SK-N-SH (cell line): ENCODE results near the gene GART. TPM values are rescaled to one million over a fixed set of nuclear protein-coding genes. Genes with fewer than 3 reads are reported as not detected.

Source experiments
- CTCF ChIA-PET: fragments of 300-600, 350-600 bp; formaldehyde crosslinking; extraction: SDS; loops from one replicate; lab custom pipeline; 2021; lab: Yijun Ruan, JAX
- POLR2A ChIA-PET: fragments of 350-600 bp; sonication (Branson Sonifier 250); formaldehyde crosslinking; extraction: SDS; loops from one replicate; lab custom pipeline; 2020; ENCODE audit warnings: antibody characterized with exemption, inconsistent platforms; lab: Yijun Ruan, JAX
- DNase-seq: peaks from one replicate; pipeline ENCODE4 v3.0.0; 2012
- H2AFZ ChIP-seq: fragments of 200-600 bp; sonication (generic); 2 replicates; pipeline ENCODE4 v1.8.1; 2016; ENCODE audit warnings: antibody characterized with exemption, mild to moderate bottlenecking, low read depth
- H3F3A ChIP-seq: fragments of 200-600 bp; sonication (generic); replicated peaks from 2 replicates; pipeline ENCODE3; 2016; ENCODE audit warnings: antibody characterized with exemption, mild to moderate bottlenecking; ENCODE audit not compliant: insufficient read depth
- H3K27ac ChIP-seq, 2 experiments: fragments of 200-500 bp in 1 of 2; fragments of 200-600 bp in 1 of 2; sonication (Bioruptor generic) in 1 of 2; sonication (generic), shearing (Covaris generic) in 1 of 2; 2 replicates each; pipeline versions ENCODE4 v1.5.1 to v1.6.1; 2014 to 2016; ENCODE audit warnings: low read depth in 2 of 2, inconsistent platforms in 1 of 2, low read length in 1 of 2, mild to moderate bottlenecking in 1 of 2, mixed read lengths in 1 of 2
- H3K27me3 ChIP-seq: fragments of 200-600 bp; sonication (generic), shearing (Covaris generic); 2 replicates; pipeline ENCODE4 v1.6.1; 2016; ENCODE audit warnings: mixed run types; ENCODE audit not compliant: insufficient read depth
- H3K36me3 ChIP-seq, 2 experiments: fragments of 200-500 bp in 1 of 2; fragments of 200-600 bp in 1 of 2; sonication (Bioruptor generic) in 1 of 2; sonication (generic) in 1 of 2; replicated peaks in 1 of 2; 2 replicates each; pipeline versions ENCODE3 to v1.5.1; 2014 to 2016; ENCODE audit warnings: low read length in 1 of 2, mild to moderate bottlenecking in 1 of 2; ENCODE audit not compliant: insufficient read depth in 2 of 2, control insufficient read depth in 1 of 2
- H3K4me1 ChIP-seq, 2 experiments: fragments of 200-500 bp in 1 of 2; fragments of 200-600 bp in 1 of 2; sonication (Bioruptor generic) in 1 of 2; sonication (generic), shearing (Covaris generic) in 1 of 2; 2 replicates each; pipeline versions ENCODE4 v1.5.1 to v1.6.1; 2014 to 2016; ENCODE audit warnings: low read depth in 1 of 2, low read length in 1 of 2, mixed run types in 1 of 2; ENCODE audit not compliant: insufficient read depth in 2 of 2, control insufficient read depth in 1 of 2
- H3K4me2 ChIP-seq: fragments of 200-600 bp; sonication (generic), shearing (Covaris generic); 2 replicates; pipeline ENCODE4 v1.6.1; 2017; ENCODE audit warnings: mixed run types
- H3K4me3 ChIP-seq, 2 experiments: fragments of 200-500 bp in 1 of 2; fragments of 200-600 bp in 1 of 2; sonication (Bioruptor generic) in 1 of 2; sonication (generic), shearing (Covaris generic) in 1 of 2; 2 replicates each; pipeline versions ENCODE4 v1.5.1 to v1.8.1; 2014 to 2016; ENCODE audit warnings: low read depth in 2 of 2, inconsistent platforms in 1 of 2, low read length in 1 of 2, mild to moderate bottlenecking in 1 of 2, mixed read lengths in 1 of 2, moderate library complexity in 1 of 2
- H3K79me2 ChIP-seq: fragments of 200-600 bp; sonication (generic); 2 replicates; pipeline ENCODE4 v1.8.1; 2017; ENCODE audit warnings: mild to moderate bottlenecking; ENCODE audit not compliant: insufficient read depth
- H3K9ac ChIP-seq: fragments of 200-600 bp; sonication (generic); 2 replicates; pipeline ENCODE4 v1.6.1; 2017; ENCODE audit warnings: mixed run types
- H3K9me2 ChIP-seq: fragments of 200-600 bp; sonication (generic); 2 replicates; pipeline ENCODE4 v1.6.1; 2017; ENCODE audit warnings: mixed run types
- H3K9me3 ChIP-seq: fragments of 200-600 bp; sonication (generic); 2 replicates; pipeline ENCODE4 v1.6.1; 2017; ENCODE audit warnings: mixed run types, mild to moderate bottlenecking, moderate library complexity
- H4K20me1 ChIP-seq: fragments of 200-600 bp; sonication (generic); 2 replicates; pipeline ENCODE4 v1.6.1; 2017; ENCODE audit warnings: mild to moderate bottlenecking, mixed run types; ENCODE audit not compliant: insufficient read depth
- FOSL2 ChIP-seq: IDR thresholded peaks from 2 replicates; pipeline ENCODE4 v1.4.0; 2012; ENCODE audit warnings: low read depth, mild to moderate bottlenecking, moderate library complexity, borderline replicate concordance
- FOXM1 ChIP-seq: IDR thresholded peaks from 2 replicates; pipeline ENCODE4 v1.4.0; 2012; ENCODE audit warnings: low read depth, mild to moderate bottlenecking
- MAX ChIP-seq: IDR thresholded peaks from 2 replicates; pipeline ENCODE4 v1.4.0; 2012; ENCODE audit warnings: low read depth
- MXI1 ChIP-seq: IDR thresholded peaks from 2 replicates; pipeline ENCODE4 v1.6.1; 2012; ENCODE audit warnings: mild to moderate bottlenecking, low read depth, low read length, improper control_type of control experiment
- NFIC ChIP-seq: IDR thresholded peaks from 2 replicates; pipeline ENCODE4 v1.4.0; 2012; ENCODE audit warnings: borderline replicate concordance
- NRF1 ChIP-seq: IDR thresholded peaks from 2 replicates; pipeline ENCODE4 v1.6.1; 2012; ENCODE audit warnings: low read depth, mild to moderate bottlenecking, low read length
- PBX3 ChIP-seq: IDR thresholded peaks from 2 replicates; pipeline ENCODE4; 2012
- POLR2AphosphoS5 ChIP-seq: IDR thresholded peaks from 2 replicates; pipeline ENCODE4 v1.6.1; 2012; ENCODE audit warnings: low read depth, low read length
- RCOR1 ChIP-seq: fragments of 150-350 bp; IDR thresholded peaks from 2 replicates; pipeline ENCODE4 v1.6.1; 2017; ENCODE audit warnings: antibody characterized with exemption, low read length
- RFX5 ChIP-seq: IDR thresholded peaks from 2 replicates; pipeline ENCODE4 v1.6.1; 2012; ENCODE audit warnings: mild to moderate bottlenecking, improper control_type of control experiment, low read length
- RXRA ChIP-seq: IDR thresholded peaks from 2 replicates; pipeline ENCODE4 v1.4.0; 2012; ENCODE audit warnings: low read depth, mild to moderate bottlenecking, borderline replicate concordance
- SMC3 ChIP-seq: IDR thresholded peaks from 2 replicates; pipeline ENCODE4 v1.6.1; 2012; ENCODE audit warnings: low read depth, low read length, improper control_type of control experiment
- TEAD4 ChIP-seq: IDR thresholded peaks from 2 replicates; pipeline ENCODE4 v1.4.0; 2012; ENCODE audit warnings: mild to moderate bottlenecking, borderline replicate concordance; ENCODE audit not compliant: insufficient read depth
- USF1 ChIP-seq: IDR thresholded peaks from 2 replicates; pipeline ENCODE4 v1.4.0; 2012; ENCODE audit warnings: low read depth, borderline replicate concordance
- WGBS: methylation state at CpG from one replicate; pipeline ENCODE4 v1.1.6; 2017; ENCODE audit warnings: low lambda C conversion rate; 5-methylcytosine and 5-hydroxymethylcytosine counted together
- polyA plus RNA-seq, 3 experiments: library from polyadenylated mRNA; depleted of rRNA; stranded (reverse); fragments of >200 nt; gene quantifications; 2 replicates each; pipeline ENCODE4 v1.2.3, GENCODE V29; 2012
- TF ChIP-seq, protein P1 (sequence below): fragments of 150-350 bp; IDR thresholded peaks from 2 replicates; pipeline ENCODE4 v1.6.1; 2017; ENCODE audit warnings: antibody characterized with exemption, low read length, low read depth, borderline replicate concordance

GART gene
- polyA plus RNA-seq, 1 of the 3 experiments (the other 2 are of a cell fraction), result 17.3 TPM

GRCh38 chr21:33552093-33552998 is 10.4 kb upstream of the GART start:
- Histone ChIP-seq H3K36me3 (peaks cover 90 to 92% of the 10 kb centered on the region in 2 experiments), H3F3A (no peaks in the 10 kb centered on the region), H3K27ac (no peak overlapping the region), H2AFZ (no peak overlapping the region), H3K4me2 (no peak overlapping the region), H4K20me1 (peaks cover 97% of the 10 kb centered on the region), H3K4me3 (no peak overlapping the region), H3K9ac (no peak overlapping the region), H3K4me1 (no peaks in the 10 kb centered on the region; a peak in 2 of 4 replicates), H3K27me3 (no peaks in the 10 kb centered on the region), H3K9me3 (no peaks in the 10 kb centered on the region), H3K79me2 (peaks cover 99% of the 10 kb centered on the region), H3K9me2 (no peaks in the 10 kb centered on the region)
- ChIA-PET CTCF (no interaction called here), POLR2A (interaction anchor here (0.6 to 1.6 kb wide), 2 partner anchors 10 to 25 kb away, joined by 3 to 5 read pairs; partner anchors contain the start of genes GART and SON)
- WGBS, result 97% methylated on average over 23 of the region's 24 CpGs
- DNase-seq, result peak; percentile 38
- no peak for TF ChIP-seq FOSL2
- no peak for TF ChIP-seq MAX
- TF ChIP-seq, protein P1, sequence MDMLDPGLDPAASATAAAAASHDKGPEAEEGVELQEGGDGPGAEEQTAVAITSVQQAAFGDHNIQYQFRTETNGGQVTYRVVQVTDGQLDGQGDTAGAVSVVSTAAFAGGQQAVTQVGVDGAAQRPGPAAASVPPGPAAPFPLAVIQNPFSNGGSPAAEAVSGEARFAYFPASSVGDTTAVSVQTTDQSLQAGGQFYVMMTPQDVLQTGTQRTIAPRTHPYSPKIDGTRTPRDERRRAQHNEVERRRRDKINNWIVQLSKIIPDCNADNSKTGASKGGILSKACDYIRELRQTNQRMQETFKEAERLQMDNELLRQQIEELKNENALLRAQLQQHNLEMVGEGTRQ, result no peak
- TF ChIP-seq RCOR1, result no peak
- no peak for TF ChIP-seq NFIC
- no peak for TF ChIP-seq SMC3
- no peak for TF ChIP-seq TEAD4
- TF ChIP-seq RFX5, result no peak
- no peak for TF ChIP-seq FOXM1
- TF ChIP-seq MXI1, result no peak
- TF ChIP-seq PBX3, result no peak
- TF ChIP-seq USF1, result no peak
- no peak for TF ChIP-seq POLR2AphosphoS5
- no peak for TF ChIP-seq NRF1
- TF ChIP-seq RXRA, result no peak
